Testis (tissue), 2 donors: ENCODE results near the gene RERE.

Experiments used
- POLR2A ChIP-seq: fragments of 450-650 bp; IDR thresholded peaks from one replicate; pipeline ENCODE4 v1.6.1; 2017; ENCODE audit warnings: antibody characterized with exemption, mild to moderate bottlenecking, moderate library complexity
- TF ChIP-seq, protein P1 (sequence below), 3 experiments: fragments of 450-650 bp in 2 of 3; fragments of 200-600 bp in 1 of 3; sonication (generic) in 1 of 3; IDR thresholded peaks; one replicate each; pipeline ENCODE4 v1.5.1; 2016 to 2019; ENCODE audit warnings: antibody characterized with exemption in 3 of 3, mild to moderate bottlenecking in 2 of 3, moderate library complexity in 1 of 3

DNA sequence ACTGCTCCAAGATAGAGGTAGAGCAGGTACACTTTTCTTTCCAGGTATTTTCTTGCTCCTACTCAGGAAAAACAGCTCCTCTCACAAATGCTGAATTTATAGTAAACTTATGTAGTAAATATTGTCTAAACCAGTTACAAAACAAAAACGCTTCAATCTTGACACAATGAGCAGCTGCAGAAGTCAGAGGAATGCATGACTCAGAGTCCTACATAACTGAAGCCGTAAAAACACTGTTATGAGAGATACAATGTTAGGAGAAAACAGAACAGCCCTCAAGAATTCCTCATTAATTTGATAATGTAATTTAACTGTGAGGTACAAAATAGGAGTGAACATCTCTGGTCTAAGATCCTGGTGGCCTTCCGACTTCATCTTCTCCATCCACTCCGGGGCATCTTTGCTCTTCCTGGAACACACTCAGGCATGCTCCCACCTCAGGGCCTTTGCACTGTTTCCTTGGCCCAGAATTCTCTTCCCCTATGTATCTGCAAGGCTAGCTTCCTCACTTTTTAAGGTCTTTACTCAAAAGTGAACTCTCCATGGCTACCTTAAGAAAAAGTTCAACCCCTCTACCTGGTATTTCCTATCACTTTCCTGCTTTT, 361.0 kb downstream of the RERE start:
- TF ChIP-seq, protein P1, sequence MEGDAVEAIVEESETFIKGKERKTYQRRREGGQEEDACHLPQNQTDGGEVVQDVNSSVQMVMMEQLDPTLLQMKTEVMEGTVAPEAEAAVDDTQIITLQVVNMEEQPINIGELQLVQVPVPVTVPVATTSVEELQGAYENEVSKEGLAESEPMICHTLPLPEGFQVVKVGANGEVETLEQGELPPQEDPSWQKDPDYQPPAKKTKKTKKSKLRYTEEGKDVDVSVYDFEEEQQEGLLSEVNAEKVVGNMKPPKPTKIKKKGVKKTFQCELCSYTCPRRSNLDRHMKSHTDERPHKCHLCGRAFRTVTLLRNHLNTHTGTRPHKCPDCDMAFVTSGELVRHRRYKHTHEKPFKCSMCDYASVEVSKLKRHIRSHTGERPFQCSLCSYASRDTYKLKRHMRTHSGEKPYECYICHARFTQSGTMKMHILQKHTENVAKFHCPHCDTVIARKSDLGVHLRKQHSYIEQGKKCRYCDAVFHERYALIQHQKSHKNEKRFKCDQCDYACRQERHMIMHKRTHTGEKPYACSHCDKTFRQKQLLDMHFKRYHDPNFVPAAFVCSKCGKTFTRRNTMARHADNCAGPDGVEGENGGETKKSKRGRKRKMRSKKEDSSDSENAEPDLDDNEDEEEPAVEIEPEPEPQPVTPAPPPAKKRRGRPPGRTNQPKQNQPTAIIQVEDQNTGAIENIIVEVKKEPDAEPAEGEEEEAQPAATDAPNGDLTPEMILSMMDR (IDR thresholded peaks at IDR 0.05) = no peak
- no peak for TF ChIP-seq POLR2A
